Lung (tissue), 12 donors: ENCODE data around the gene PPP4C. TPM values are rescaled to one million over a fixed set of nuclear protein-coding genes. Genes with fewer than 3 reads are reported as not detected.

Experiments used
- ATAC-seq: fragments of 200-7000 bp; cut with Tn5 transposase; one replicate; pipeline ENCODE4 v1.9.1; 2020; ENCODE audit warnings: moderate number of reproducible peaks; ENCODE audit not compliant: insufficient read depth, low FRiP score
- DNase-seq, 3 donors: peaks; one replicate each; pipeline ENCODE4 v3.0.0-alpha.2; 2013 to 2017
- H3K27ac ChIP-seq, 2 donors: one replicate each; pipeline ENCODE4 v1.5.1; 2013; ENCODE audit warnings: mild to moderate bottlenecking in 2 of 2, moderate library complexity in 2 of 2, control low read depth in 1 of 2, inconsistent platforms in 1 of 2, low read depth in 1 of 2, low read length in 1 of 2
- H3K27me3 ChIP-seq, 3 donors: one replicate each; pipeline ENCODE4 v1.5.1; 2013; ENCODE audit warnings: low read length in 2 of 3; ENCODE audit not compliant: control insufficient read depth in 3 of 3, insufficient read depth in 3 of 3
- H3K36me3 ChIP-seq, 4 donors: one replicate each; pipeline ENCODE4 v1.5.1; 2013; ENCODE audit warnings: low read length in 4 of 4, mild to moderate bottlenecking in 1 of 4, moderate library complexity in 1 of 4; ENCODE audit not compliant: control insufficient read depth in 4 of 4, insufficient read depth in 4 of 4
- H3K4me1 ChIP-seq, 5 donors: one replicate each; pipeline ENCODE4 v1.5.1; 2013; ENCODE audit warnings: low read length in 5 of 5, mild to moderate bottlenecking in 2 of 5, moderate library complexity in 1 of 5; ENCODE audit not compliant: control insufficient read depth in 5 of 5, insufficient read depth in 5 of 5
- H3K4me3 ChIP-seq: one replicate; pipeline ENCODE4 v1.5.1; 2013; ENCODE audit warnings: mild to moderate bottlenecking, control low read depth, moderate library complexity
- H3K9ac ChIP-seq, 2 donors: one replicate each; pipeline ENCODE4 v1.5.1; 2013; ENCODE audit warnings: low read length in 2 of 2, control low read depth in 1 of 2; ENCODE audit not compliant: insufficient read depth in 1 of 2
- H3K9me3 ChIP-seq, 4 donors: one replicate each; pipeline ENCODE4 v1.5.1; 2013; ENCODE audit warnings: low read length in 3 of 4, mild to moderate bottlenecking in 1 of 4, moderate library complexity in 1 of 4; ENCODE audit not compliant: control insufficient read depth in 4 of 4, insufficient read depth in 3 of 4
- WGBS, 2 donors: extraction: QIAGEN DNeasy Blood & Tissue Kit; methylation state at CpG; one replicate each; pipeline ENCODE4 v1.1.7; 2013; 5-methylcytosine and 5-hydroxymethylcytosine counted together
- polyA plus RNA-seq, 2 donors: library from polyadenylated mRNA; stranded (reverse); fragments of 200-250 nt; gene quantifications; one replicate each; pipeline ENCODE4 v1.2.1, GENCODE V29; 2013
- total RNA-seq, 2 donors: library from RNA; depleted of rRNA in 1 of 2; stranded (reverse); fragments of >200 nt in 1 of 2; gene quantifications; one replicate each; pipeline ENCODE4 v1.2.1, GENCODE V29; 2014 to 2021
- TF ChIP-seq, protein P1 (sequence below): IDR thresholded peaks from 2 replicates; pipeline ENCODE4 v1.5.1; 2012; ENCODE audit warnings: mild to moderate bottlenecking; ENCODE audit errors: control extremely low read depth, extremely low read depth
- donor health status: control.
- donor health status: control.
- donor health status: Bipolar disorder and iron deficiency.
- donor health status: healthy.
- donor health status: DM: yes; HTN: yes; CAD: no.

PPP4C gene
- total and polyA plus RNA-seq, 4 donors, result 51.7 to 143 (median 102) TPM

DNA sequence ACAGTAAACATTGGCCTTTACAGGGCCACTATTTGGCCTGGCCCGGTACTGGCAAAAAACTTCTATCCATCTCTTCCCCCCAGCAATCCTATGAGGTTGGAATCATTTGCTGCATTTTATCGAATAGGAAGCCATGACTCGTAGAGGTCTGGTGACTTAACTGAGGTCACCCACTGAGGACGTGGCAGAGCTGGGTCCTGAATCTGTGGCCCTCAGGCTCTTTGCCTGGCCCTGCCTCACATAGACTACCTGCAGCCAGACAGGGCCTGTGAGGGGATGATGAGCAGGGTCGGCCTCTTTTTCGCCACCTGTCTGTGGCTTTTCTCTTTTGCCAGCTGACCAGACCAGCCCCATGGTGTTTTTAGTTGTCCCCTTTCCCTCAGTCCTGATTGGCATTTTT, 1.9 kb downstream of the PPP4C start:
- H3K4me3 ChIP-seq, result no peak overlapping the region
- no peak for ATAC-seq
- H3K27ac ChIP-seq, result no peak overlapping the region
- no peaks in the 10 kb centered on the region for H3K9me3 ChIP-seq
- H3K9ac ChIP-seq, result no peak overlapping the region
- H3K4me1 ChIP-seq, result peaks cover 4 to 20% (median 8%) of the 10 kb centered on the region in 5 donors
- H3K36me3 ChIP-seq, result peaks cover 7 to 34% (median 30%) of the 10 kb centered on the region in 4 donors
- no peak for DNase-seq
- no peaks in the 10 kb centered on the region for H3K27me3 ChIP-seq
- TF ChIP-seq, protein P1, sequence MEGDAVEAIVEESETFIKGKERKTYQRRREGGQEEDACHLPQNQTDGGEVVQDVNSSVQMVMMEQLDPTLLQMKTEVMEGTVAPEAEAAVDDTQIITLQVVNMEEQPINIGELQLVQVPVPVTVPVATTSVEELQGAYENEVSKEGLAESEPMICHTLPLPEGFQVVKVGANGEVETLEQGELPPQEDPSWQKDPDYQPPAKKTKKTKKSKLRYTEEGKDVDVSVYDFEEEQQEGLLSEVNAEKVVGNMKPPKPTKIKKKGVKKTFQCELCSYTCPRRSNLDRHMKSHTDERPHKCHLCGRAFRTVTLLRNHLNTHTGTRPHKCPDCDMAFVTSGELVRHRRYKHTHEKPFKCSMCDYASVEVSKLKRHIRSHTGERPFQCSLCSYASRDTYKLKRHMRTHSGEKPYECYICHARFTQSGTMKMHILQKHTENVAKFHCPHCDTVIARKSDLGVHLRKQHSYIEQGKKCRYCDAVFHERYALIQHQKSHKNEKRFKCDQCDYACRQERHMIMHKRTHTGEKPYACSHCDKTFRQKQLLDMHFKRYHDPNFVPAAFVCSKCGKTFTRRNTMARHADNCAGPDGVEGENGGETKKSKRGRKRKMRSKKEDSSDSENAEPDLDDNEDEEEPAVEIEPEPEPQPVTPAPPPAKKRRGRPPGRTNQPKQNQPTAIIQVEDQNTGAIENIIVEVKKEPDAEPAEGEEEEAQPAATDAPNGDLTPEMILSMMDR, result no peak
- 79 to 84% methylated on average over 6 of the region's 6 CpGs for WGBS, 2 donors

- Histone ChIP-seq H3K4me3 (no peak overlapping the region), H3K27ac (no peak overlapping the region), H3K27me3 (no peaks in the 10 kb centered on the region), H3K4me1 (peaks cover 4 to 20% (median 8%) of the 10 kb centered on the region in 5 donors), H3K36me3 (peaks cover 12 to 45% (median 37%) of the 10 kb centered on the region in 4 donors), H3K9ac (no peak overlapping the region), H3K9me3 (no peaks in the 10 kb centered on the region)
- ATAC-seq, result no peak
- TF ChIP-seq, protein P1, result no peak
- DNase-seq, result no peak
- 93 to 95% methylated on average over 7 of the region's 7 CpGs for WGBS, 2 donors
Observed at GRCh38 chr16:30078744-30079143, 3.0 kb downstream of the PPP4C start.

GRCh38 chr16:30079480-30079879, 3.7 kb downstream of the PPP4C start:
- ATAC-seq, result no peak
- no peak for DNase-seq
- TF ChIP-seq, protein P1, result no peak
- H3K9ac ChIP-seq, result no peak overlapping the region
- 92 to 96% methylated on average over 7 of the region's 7 CpGs for WGBS, 2 donors
- H3K27me3 ChIP-seq, result no peaks in the 10 kb centered on the region
- peaks cover 17 to 52% (median 42%) of the 10 kb centered on the region in 4 donors for H3K36me3 ChIP-seq
- H3K27ac ChIP-seq, result no peak overlapping the region
- H3K4me3 ChIP-seq, result no peak overlapping the region
- no peaks in the 10 kb centered on the region for H3K9me3 ChIP-seq
- peaks cover 4 to 20% (median 8%) of the 10 kb centered on the region in 5 donors for H3K4me1 ChIP-seq

GRCh38 chr16:30082545-30083090, 6.8 kb downstream of the PPP4C start:
- Histone ChIP-seq H3K27ac (no peak overlapping the region), H3K4me1 (peaks cover 0 to 2% (median 0%) of the 10 kb centered on the region in 5 donors), H3K36me3 (peaks cover 21 to 67% (median 39%) of the 10 kb centered on the region in 4 donors), H3K27me3 (no peaks in the 10 kb centered on the region), H3K4me3 (no peak overlapping the region), H3K9me3 (no peaks in the 10 kb centered on the region), H3K9ac (no peak overlapping the region)
- ATAC-seq, result no peak
- no peak for DNase-seq
- 86 to 89% methylated on average over 20 of the region's 20 CpGs for WGBS, 2 donors
- TF ChIP-seq, protein P1, result no peak
